Measurements from ENCODE around the gene SIRPD. TPM values are rescaled to one million over a fixed set of nuclear protein-coding genes. Genes with fewer than 3 reads are reported as not detected.

Gene SIRPD
- total RNA-seq, 1 experiment from 2014 or later = 0.18 TPM

- H3K36me3 ChIP-seq (ENCODE audit: low read depth, low read length) = no peaks in the 10 kb centered on the region
- POLR2A ChIA-PET (ENCODE audit: unreplicated experiment) = no interaction called here
- no peaks in the 10 kb centered on the region for H3F3A ChIP-seq (ENCODE audit: low read length, unreplicated experiment)
- no TSS peak for BruUV-seq (replicated peaks)
- no peak for ATAC-seq
- no peak for DNase-seq
- H3K27me3 ChIP-seq (ENCODE audit: low read length) = no peaks in the 10 kb centered on the region
- no peaks in the 10 kb centered on the region for H3K9me3 ChIP-seq (ENCODE audit: low read length)
- H3K4me3 ChIP-seq (ENCODE audit: low read length) = no peak overlapping the region
- no peaks in the 10 kb centered on the region for H3K4me1 ChIP-seq (ENCODE audit: insufficient read depth, low read length)
- H3K4me2 ChIP-seq (ENCODE audit: low read length) = no peak overlapping the region
- H3K27ac ChIP-seq (ENCODE audit: low read length) = no peak overlapping the region
- intact Hi-C loops (cut with micrococcal nuclease) = no loop called here
- TF ChIP-seq EZH2phosphoT487 (IDR thresholded peaks at IDR 0.05; ENCODE audit: borderline replicate concordance, low read length) (no peak), EZH2 (IDR thresholded peaks at IDR 0.05; ENCODE audit: low read length, unreplicated experiment) (no peak), CTCF (conservative IDR thresholded peaks at IDR 0.05; ENCODE audit: low read depth, low read length) (no peak)
- H3K79me2 ChIP-seq (ENCODE audit: low read length) = no peaks in the 10 kb centered on the region
- no peak overlapping the region for H3K9ac ChIP-seq (ENCODE audit: low read length)
- no peaks in the 10 kb centered on the region for H3K9me2 ChIP-seq (replicated peaks; ENCODE audit: low read length)
- H4K20me1 ChIP-seq (ENCODE audit: low read length) = no peaks in the 10 kb centered on the region
- peak overlapping the region; percentile 24; the same call in 1 of the 2 replicates for H2AFZ ChIP-seq (ENCODE audit: low read length)
- CTCF ChIA-PET = no interaction called here
These were observed 17.6 kb downstream of the SIRPD start for GRCh38 chr20:1539816-1540419.

GRCh38 chr20:1538655-1539054, 18.9 kb downstream of the SIRPD start:
- Histone ChIP-seq H4K20me1 (ENCODE audit: low read length) (no peaks in the 10 kb centered on the region), H3K9ac (ENCODE audit: low read length) (no peak overlapping the region), H3K4me1 (ENCODE audit: insufficient read depth, low read length) (no peaks in the 10 kb centered on the region), H3K79me2 (ENCODE audit: low read length) (no peaks in the 10 kb centered on the region), H3K27me3 (ENCODE audit: low read length) (no peaks in the 10 kb centered on the region), H3K36me3 (ENCODE audit: low read depth, low read length) (no peaks in the 10 kb centered on the region), H3K4me3 (ENCODE audit: low read length) (no peak overlapping the region), H3F3A (ENCODE audit: low read length, unreplicated experiment) (no peaks in the 10 kb centered on the region), H3K9me3 (ENCODE audit: low read length) (no peaks in the 10 kb centered on the region), H3K9me2 (replicated peaks; ENCODE audit: low read length) (no peaks in the 10 kb centered on the region), H3K27ac (ENCODE audit: low read length) (no peak overlapping the region), H3K4me2 (ENCODE audit: low read length) (no peak overlapping the region), H2AFZ (ENCODE audit: low read length) (no peak overlapping the region)
- no peak for DNase-seq
- BruUV-seq (replicated peaks) = no TSS peak
- no peak for ATAC-seq
- TF ChIP-seq EZH2 (IDR thresholded peaks at IDR 0.05; ENCODE audit: low read length, unreplicated experiment) = no peak
- TF ChIP-seq EZH2phosphoT487 (IDR thresholded peaks at IDR 0.05; ENCODE audit: borderline replicate concordance, low read length) = no peak
- TF ChIP-seq CTCF (conservative IDR thresholded peaks at IDR 0.05; ENCODE audit: low read depth, low read length) = no peak
- ChIA-PET CTCF (no interaction called here), POLR2A (ENCODE audit: unreplicated experiment) (no interaction called here)
- intact Hi-C loops (cut with micrococcal nuclease) = no loop called here

GRCh38 chr20:1537731-1538058, 19.8 kb downstream of the SIRPD start:
- H3K4me1 ChIP-seq (ENCODE audit: insufficient read depth, low read length) = no peaks in the 10 kb centered on the region
- ChIA-PET POLR2A (ENCODE audit: unreplicated experiment) (no interaction called here), CTCF (no interaction called here)
- no peaks in the 10 kb centered on the region for H3K27me3 ChIP-seq (ENCODE audit: low read length)
- no peak overlapping the region for H3K9ac ChIP-seq (ENCODE audit: low read length)
- no TSS peak for BruUV-seq (replicated peaks)
- no peak overlapping the region for H3K27ac ChIP-seq (ENCODE audit: low read length)
- no peaks in the 10 kb centered on the region for H3K79me2 ChIP-seq (ENCODE audit: low read length)
- no peaks in the 10 kb centered on the region for H3K9me3 ChIP-seq (ENCODE audit: low read length)
- no peaks in the 10 kb centered on the region for H3K9me2 ChIP-seq (replicated peaks; ENCODE audit: low read length)
- no peaks in the 10 kb centered on the region for H4K20me1 ChIP-seq (ENCODE audit: low read length)
- no peaks in the 10 kb centered on the region for H3F3A ChIP-seq (ENCODE audit: low read length, unreplicated experiment)
- no peak overlapping the region for H3K4me3 ChIP-seq (ENCODE audit: low read length)
- H2AFZ ChIP-seq (ENCODE audit: low read length) = no peak overlapping the region
- no peak for ATAC-seq
- no peak for DNase-seq
- intact Hi-C loops (cut with micrococcal nuclease) = no loop called here
- no peaks in the 10 kb centered on the region for H3K36me3 ChIP-seq (ENCODE audit: low read depth, low read length)
- no peak overlapping the region for H3K4me2 ChIP-seq (ENCODE audit: low read length)
- TF ChIP-seq EZH2 (IDR thresholded peaks at IDR 0.05; ENCODE audit: low read length, unreplicated experiment) = no peak
- no peak for TF ChIP-seq EZH2phosphoT487 (IDR thresholded peaks at IDR 0.05; ENCODE audit: borderline replicate concordance, low read length)
- TF ChIP-seq CTCF (conservative IDR thresholded peaks at IDR 0.05; ENCODE audit: low read depth, low read length) = no peak
